Measurements from ENCODE around the gene TMEM63C. TPM values are rescaled to one million over a fixed set of nuclear protein-coding genes. Genes with fewer than 3 reads are reported as not detected.

TMEM63C gene
- total RNA-seq, 1 experiment from 2014 or later = 5.4 TPM

DNA sequence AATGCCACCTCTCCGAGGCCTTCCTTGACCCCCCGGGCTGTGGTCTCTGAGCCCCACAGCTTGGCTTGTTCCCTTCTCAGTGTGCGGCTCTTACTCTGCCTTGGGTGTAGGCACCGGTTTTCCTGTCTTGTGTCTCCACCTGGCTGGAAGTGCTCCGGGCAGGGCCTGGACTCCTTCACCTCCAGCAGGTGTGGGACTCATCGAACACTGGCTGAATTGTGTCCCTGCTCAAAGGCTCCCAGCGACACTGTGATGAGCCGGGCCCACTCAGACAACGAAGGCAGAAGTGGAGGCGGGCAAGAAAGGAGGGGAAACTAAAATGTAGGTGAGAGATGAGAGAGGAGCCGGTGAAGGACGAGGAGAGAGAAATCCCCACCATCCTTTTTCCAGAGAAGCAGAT, 18.0 kb downstream of the TMEM63C start:
- ATAC-seq = no peak
- H3K36me3 ChIP-seq (ENCODE audit: low read depth, low read length) = no peaks in the 10 kb centered on the region
- H2AFZ ChIP-seq (ENCODE audit: low read length) = no peak overlapping the region
- no TSS peak for BruUV-seq (replicated peaks)
- H3K9ac ChIP-seq (ENCODE audit: low read length) = no peak overlapping the region
- TF ChIP-seq EZH2 (IDR thresholded peaks at IDR 0.05; ENCODE audit: low read length, unreplicated experiment) (no peak), EZH2phosphoT487 (IDR thresholded peaks at IDR 0.05; ENCODE audit: borderline replicate concordance, low read length) (no peak)
- TF ChIP-seq, protein P1, sequence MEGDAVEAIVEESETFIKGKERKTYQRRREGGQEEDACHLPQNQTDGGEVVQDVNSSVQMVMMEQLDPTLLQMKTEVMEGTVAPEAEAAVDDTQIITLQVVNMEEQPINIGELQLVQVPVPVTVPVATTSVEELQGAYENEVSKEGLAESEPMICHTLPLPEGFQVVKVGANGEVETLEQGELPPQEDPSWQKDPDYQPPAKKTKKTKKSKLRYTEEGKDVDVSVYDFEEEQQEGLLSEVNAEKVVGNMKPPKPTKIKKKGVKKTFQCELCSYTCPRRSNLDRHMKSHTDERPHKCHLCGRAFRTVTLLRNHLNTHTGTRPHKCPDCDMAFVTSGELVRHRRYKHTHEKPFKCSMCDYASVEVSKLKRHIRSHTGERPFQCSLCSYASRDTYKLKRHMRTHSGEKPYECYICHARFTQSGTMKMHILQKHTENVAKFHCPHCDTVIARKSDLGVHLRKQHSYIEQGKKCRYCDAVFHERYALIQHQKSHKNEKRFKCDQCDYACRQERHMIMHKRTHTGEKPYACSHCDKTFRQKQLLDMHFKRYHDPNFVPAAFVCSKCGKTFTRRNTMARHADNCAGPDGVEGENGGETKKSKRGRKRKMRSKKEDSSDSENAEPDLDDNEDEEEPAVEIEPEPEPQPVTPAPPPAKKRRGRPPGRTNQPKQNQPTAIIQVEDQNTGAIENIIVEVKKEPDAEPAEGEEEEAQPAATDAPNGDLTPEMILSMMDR (conservative IDR thresholded peaks at IDR 0.05; ENCODE audit: low read depth, low read length) = no peak
- no peak overlapping the region for H3K4me2 ChIP-seq (ENCODE audit: low read length)
- POLR2A ChIA-PET (ENCODE audit: unreplicated experiment) = no interaction called here
- H3K9me2 ChIP-seq (replicated peaks; ENCODE audit: low read length) = no peaks in the 10 kb centered on the region
- no peak overlapping the region for H3K27ac ChIP-seq (ENCODE audit: low read length)
- intact Hi-C loops (cut with micrococcal nuclease) = no loop called here
- H3K4me3 ChIP-seq (ENCODE audit: low read length) = no peak overlapping the region
- H3K9me3 ChIP-seq (ENCODE audit: low read length) = no peaks in the 10 kb centered on the region
- H4K20me1 ChIP-seq (ENCODE audit: low read length) = no peaks in the 10 kb centered on the region
- no peaks in the 10 kb centered on the region for H3F3A ChIP-seq (ENCODE audit: low read length, unreplicated experiment)
- CTCF ChIA-PET = no interaction called here
- H3K4me1 ChIP-seq (ENCODE audit: insufficient read depth, low read length) = no peaks in the 10 kb centered on the region
- H3K79me2 ChIP-seq (ENCODE audit: low read length) = no peaks in the 10 kb centered on the region
- no peak for DNase-seq
- no peaks in the 10 kb centered on the region for H3K27me3 ChIP-seq (ENCODE audit: low read length)

DNA sequence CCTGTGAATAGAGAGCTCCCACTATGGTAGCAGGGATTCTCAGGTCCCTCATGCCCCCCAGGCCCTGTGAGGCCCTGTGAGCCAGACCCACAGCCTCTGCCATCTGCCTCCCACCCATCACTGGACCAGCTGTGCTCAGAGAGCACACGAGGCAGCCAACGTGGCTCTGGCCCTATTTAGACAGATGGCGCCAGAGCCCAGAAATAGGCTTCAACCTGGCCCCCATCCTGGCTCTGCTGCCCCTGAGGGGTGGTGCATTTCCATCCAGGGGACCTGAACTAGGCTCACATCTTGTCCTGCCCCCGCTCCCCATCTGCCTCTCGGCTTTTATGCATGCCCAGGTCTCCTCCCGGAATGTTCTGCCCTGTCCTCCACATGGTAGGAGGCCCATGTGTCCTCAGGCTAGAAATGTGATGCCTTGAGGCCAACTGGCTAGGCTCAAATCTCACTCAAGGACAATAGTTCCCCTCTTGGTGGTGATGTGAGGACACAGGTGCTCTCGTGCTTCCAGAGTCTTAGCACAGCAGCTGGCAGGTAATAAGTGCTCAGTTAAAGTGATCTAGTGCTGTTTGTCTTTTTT, 18.9 kb downstream of the TMEM63C start:
- no peak for DNase-seq
- no peak for ATAC-seq
- intact Hi-C loops (cut with micrococcal nuclease) = no loop called here
- Histone ChIP-seq H3K9me2 (replicated peaks; ENCODE audit: low read length) (no peaks in the 10 kb centered on the region), H4K20me1 (ENCODE audit: low read length) (no peaks in the 10 kb centered on the region), H3K27ac (ENCODE audit: low read length) (no peak overlapping the region), H3K79me2 (ENCODE audit: low read length) (no peaks in the 10 kb centered on the region), H3F3A (ENCODE audit: low read length, unreplicated experiment) (no peaks in the 10 kb centered on the region), H3K9me3 (ENCODE audit: low read length) (no peaks in the 10 kb centered on the region), H3K4me1 (ENCODE audit: insufficient read depth, low read length) (no peaks in the 10 kb centered on the region), H3K36me3 (ENCODE audit: low read depth, low read length) (no peaks in the 10 kb centered on the region), H2AFZ (ENCODE audit: low read length) (no peak overlapping the region), H3K27me3 (ENCODE audit: low read length) (no peaks in the 10 kb centered on the region), H3K4me3 (ENCODE audit: low read length) (no peak overlapping the region), H3K4me2 (ENCODE audit: low read length) (no peak overlapping the region), H3K9ac (ENCODE audit: low read length) (no peak overlapping the region)
- no TSS peak for BruUV-seq (replicated peaks)
- ChIA-PET POLR2A (ENCODE audit: unreplicated experiment) (no interaction called here), CTCF (no interaction called here)
- TF ChIP-seq, protein P1 (conservative IDR thresholded peaks at IDR 0.05; ENCODE audit: low read depth, low read length) = no peak; the same call in 1 of the 2 replicates
- TF ChIP-seq EZH2phosphoT487 (IDR thresholded peaks at IDR 0.05; ENCODE audit: borderline replicate concordance, low read length) (no peak), EZH2 (IDR thresholded peaks at IDR 0.05; ENCODE audit: low read length, unreplicated experiment) (no peak)

DNA sequence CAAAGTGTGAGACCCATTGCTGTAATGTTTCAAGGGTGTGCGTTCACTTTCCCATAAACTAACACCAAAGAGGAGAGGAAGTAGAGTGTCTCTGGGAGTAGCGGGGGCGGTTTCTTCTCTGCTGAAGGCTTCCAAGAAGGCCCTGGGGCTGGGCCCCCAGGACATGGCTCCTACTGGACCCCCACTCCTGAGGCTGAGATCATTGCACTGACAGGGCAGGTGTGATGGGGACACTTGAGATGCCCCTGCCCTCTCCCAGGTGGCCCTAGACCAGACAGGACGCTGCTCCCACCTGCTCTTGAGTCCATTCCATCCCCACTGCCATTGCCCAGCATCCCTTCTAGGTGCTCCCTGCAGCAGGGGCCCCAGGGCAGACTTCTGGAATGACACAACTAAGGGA, 20.1 kb downstream of the TMEM63C start:
- intact Hi-C loops (cut with micrococcal nuclease) = no loop called here
- Histone ChIP-seq H3K9me2 (replicated peaks; ENCODE audit: low read length) (no peaks in the 10 kb centered on the region), H3K79me2 (ENCODE audit: low read length) (no peaks in the 10 kb centered on the region), H3K27ac (ENCODE audit: low read length) (no peak overlapping the region), H2AFZ (ENCODE audit: low read length) (no peak overlapping the region), H3K9ac (ENCODE audit: low read length) (no peak overlapping the region), H3K27me3 (ENCODE audit: low read length) (no peaks in the 10 kb centered on the region), H3K4me1 (ENCODE audit: insufficient read depth, low read length) (no peaks in the 10 kb centered on the region), H4K20me1 (ENCODE audit: low read length) (no peaks in the 10 kb centered on the region), H3K4me3 (ENCODE audit: low read length) (no peak overlapping the region), H3K4me2 (ENCODE audit: low read length) (no peak overlapping the region), H3K36me3 (ENCODE audit: low read depth, low read length) (no peaks in the 10 kb centered on the region), H3K9me3 (ENCODE audit: low read length) (no peaks in the 10 kb centered on the region), H3F3A (ENCODE audit: low read length, unreplicated experiment) (no peaks in the 10 kb centered on the region)
- no TSS peak for BruUV-seq (replicated peaks)
- ATAC-seq (no peak), DNase-seq (no peak)
- ChIA-PET CTCF (no interaction called here), POLR2A (ENCODE audit: unreplicated experiment) (no interaction called here)
- TF ChIP-seq EZH2phosphoT487 (IDR thresholded peaks at IDR 0.05; ENCODE audit: borderline replicate concordance, low read length) (no peak), EZH2 (IDR thresholded peaks at IDR 0.05; ENCODE audit: low read length, unreplicated experiment) (no peak)
- TF ChIP-seq, protein P1 (conservative IDR thresholded peaks at IDR 0.05; ENCODE audit: low read depth, low read length) = no peak

Measured in PC-3 (cell line).